Measurements from ENCODE around the gene MYO9B.

The MYO9B gene

GRCh38 chr19:17063428-17063827, 12.1 kb upstream of the MYO9B start:
- no peak for DNase-seq

GRCh38 chr19:17069193-17069592, 6.4 kb upstream of the MYO9B start:
- no peak for DNase-seq

GRCh38 chr19:17070421-17070820, 5.2 kb upstream of the MYO9B start:
- DNase-seq: no peak

GRCh38 chr19:17070912-17071311, 4.7 kb upstream of the MYO9B start:
- DNase-seq: no peak

GRCh38 chr19:17073869-17074633, 1.5 kb upstream of the MYO9B start:
- peak; percentile 57 for DNase-seq

GRCh38 chr19:17074634-17075034, 943 bp upstream of the MYO9B start:
- DNase-seq: no peak

GRCh38 chr19:17075864-17076542, 426 bp downstream of the MYO9B start:
- DNase-seq: peak; percentile 63

- peak; percentile 53 for DNase-seq
Measured at GRCh38 chr19:17076543-17076991, 990 bp downstream of the MYO9B start.

- no peak for DNase-seq
Measured at GRCh38 chr19:17077447-17078028, 2.0 kb downstream of the MYO9B start.

- no peak for DNase-seq
Measured at GRCh38 chr19:17078036-17078919, 2.7 kb downstream of the MYO9B start.

GRCh38 chr19:17078920-17079709, 3.5 kb downstream of the MYO9B start:
- DNase-seq: no peak

GRCh38 chr19:17079710-17080439, 4.3 kb downstream of the MYO9B start:
- no peak for DNase-seq

- no peak for DNase-seq
Measured at GRCh38 chr19:17080440-17080801, 4.8 kb downstream of the MYO9B start.

GRCh38 chr19:17081672-17082630, 6.4 kb downstream of the MYO9B start:
- no peak for DNase-seq

- no peak for DNase-seq
Measured at GRCh38 chr19:17086120-17086519, 10.5 kb downstream of the MYO9B start.

GRCh38 chr19:17086834-17087233, 11.3 kb downstream of the MYO9B start:
- DNase-seq: no peak

- DNase-seq: no peak
Measured at GRCh38 chr19:17088552-17088951, 13.0 kb downstream of the MYO9B start.

- no peak for DNase-seq
Measured at GRCh38 chr19:17090583-17090982, 15.0 kb downstream of the MYO9B start.

- peak; percentile 29 for DNase-seq
Measured at GRCh38 chr19:17091758-17092333, 16.3 kb downstream of the MYO9B start.

- no peak for DNase-seq
Measured at GRCh38 chr19:17092696-17093095, 17.1 kb downstream of the MYO9B start.
